H1 (cell line): Measurements from ENCODE around the gene PLCB3. TPM values are rescaled to one million over a fixed set of nuclear protein-coding genes. Genes with fewer than 3 reads are reported as not detected.
A peak's percentile ranks its signal among the peaks of the same experiment; 100 is the strongest.

Experiments
- CTCF ChIA-PET: fragments of 300-600 bp; sonication (Branson Sonifier 250); formaldehyde crosslinking; loops from one replicate; lab custom pipeline; 2021; ENCODE audit not compliant: partially characterized antibody; lab: Charles Lee
- POLR2A ChIA-PET: fragments of 300-600 bp; sonication (Branson Sonifier 250); formaldehyde crosslinking; loops from one replicate; lab custom pipeline; 2021; ENCODE audit warnings: inconsistent platforms; ENCODE audit not compliant: partially characterized antibody; lab: Charles Lee
- DNase-seq, 2 experiments: peaks; one replicate each; pipeline versions ENCODE4 v3.0.0 to v3.0.0-alpha.2; 2010 to 2022; ENCODE audit warnings: low spot score in 2 of 2, low read depth in 1 of 2, mixed read lengths in 1 of 2
- FAIRE-seq: peaks from 2 replicates; lab custom pipeline; 2011; peaks lifted over from hg19 to GRCh38; lab: Jason Lieb, UNC
- H2AFZ ChIP-seq: 2 replicates; pipeline ENCODE4 v1.8.1; 2012; ENCODE audit warnings: low read length, inconsistent platforms
- H2AK5ac ChIP-seq: 2 replicates; pipeline ENCODE4 v1.6.1; 2013; ENCODE audit warnings: low read depth, low read length
- H2BK120ac ChIP-seq: replicated peaks from 2 replicates; pipeline ENCODE3; 2013; ENCODE audit warnings: low read depth, low read length, inconsistent platforms
- H2BK12ac ChIP-seq: 2 replicates; pipeline ENCODE4 v1.6.1; 2013; ENCODE audit warnings: low read depth, low read length
- H2BK15ac ChIP-seq: 2 replicates; pipeline ENCODE4 v1.6.1; 2013; ENCODE audit warnings: low read length
- H2BK20ac ChIP-seq: 2 replicates; pipeline ENCODE4 v1.6.1; 2013; ENCODE audit warnings: low read length
- H2BK5ac ChIP-seq: 2 replicates; pipeline ENCODE4 v1.6.1; 2013; ENCODE audit warnings: low read depth, low read length
- H3K14ac ChIP-seq: 2 replicates; pipeline ENCODE4 v1.6.1; 2013; ENCODE audit warnings: inconsistent platforms; ENCODE audit not compliant: insufficient read length
- H3K18ac ChIP-seq: 2 replicates; pipeline ENCODE4 v1.6.1; 2013; ENCODE audit warnings: low read length; ENCODE audit errors: extremely low read depth
- H3K23ac ChIP-seq: 2 replicates; pipeline ENCODE4 v1.6.1; 2013; ENCODE audit warnings: inconsistent platforms; ENCODE audit not compliant: insufficient read length
- H3K23me2 ChIP-seq: 2 replicates; pipeline ENCODE4 v1.6.1; 2013; ENCODE audit warnings: low read depth, low read length
- H3K27ac ChIP-seq: 2 replicates; pipeline ENCODE4 v1.6.1; 2011; ENCODE audit warnings: low read depth, low read length, inconsistent platforms
- H3K27me3 ChIP-seq, 4 experiments: replicated peaks in 1 of 4; 1 replicate in 1 of 4; 2 replicates in 3 of 4; pipeline versions ENCODE4 v1.6.1 to v1.8.1; 2011 to 2013; ENCODE audit warnings: low read length in 3 of 4, mild to moderate bottlenecking in 3 of 4, inconsistent platforms in 2 of 4, mixed read lengths in 2 of 4, moderate library complexity in 1 of 4; ENCODE audit not compliant: control insufficient read depth in 3 of 4, insufficient read depth in 3 of 4; ENCODE audit errors: extremely low read depth in 1 of 4
- H3K36me3 ChIP-seq, 4 experiments: 2 replicates each; pipeline versions ENCODE4 v1.6.1 to v1.8.1; 2011 to 2013; ENCODE audit warnings: mild to moderate bottlenecking in 4 of 4, low read length in 3 of 4, moderate library complexity in 2 of 4, control low read depth in 1 of 4, inconsistent platforms in 1 of 4; ENCODE audit not compliant: insufficient read depth in 4 of 4, control insufficient read depth in 2 of 4
- H3K4ac ChIP-seq: replicated peaks from 2 replicates; pipeline ENCODE3; 2013; ENCODE audit warnings: low read length, low read depth, mixed read lengths, inconsistent platforms; ENCODE audit not compliant: insufficient read length
- H3K4me1 ChIP-seq, 4 experiments: replicated peaks in 1 of 4; 1 replicate in 1 of 4; 2 replicates in 3 of 4; pipeline versions ENCODE4 v1.6.1 to v1.8.1; 2011 to 2013; ENCODE audit warnings: low read length in 3 of 4, inconsistent platforms in 2 of 4, mixed read lengths in 1 of 4; ENCODE audit not compliant: insufficient read depth in 4 of 4, control insufficient read depth in 3 of 4
- H3K4me2 ChIP-seq, 2 experiments: 2 replicates each; pipeline versions ENCODE4 v1.6.1 to v1.8.1; 2011 to 2013; ENCODE audit warnings: low read depth in 2 of 2, low read length in 2 of 2, control low read depth in 1 of 2, inconsistent platforms in 1 of 2, mild to moderate bottlenecking in 1 of 2; ENCODE audit not compliant: insufficient read depth in 1 of 2
- H3K4me3 ChIP-seq, 4 experiments: fragments of 200-600, 300-600 bp in 1 of 4; sonication (generic), shearing (Covaris generic), sonication (Bioruptor Twin) in 1 of 4; 2 replicates each; pipeline versions ENCODE4 v1.5.1 to v1.8.1; 2011 to 2016; ENCODE audit warnings: low read length in 4 of 4, low read depth in 3 of 4, control low read depth in 2 of 4, inconsistent platforms in 2 of 4, mild to moderate bottlenecking in 2 of 4, mixed read lengths in 1 of 4, moderate library complexity in 1 of 4; ENCODE audit not compliant: insufficient read depth in 2 of 4; ENCODE audit errors: extremely low read depth in 1 of 4
- H3K56ac ChIP-seq: replicated peaks from 2 replicates; pipeline ENCODE3; 2013; ENCODE audit warnings: low read depth, mild to moderate bottlenecking, mixed read lengths, low read length, inconsistent platforms; ENCODE audit not compliant: insufficient read length
- H3K79me1 ChIP-seq: 2 replicates; pipeline ENCODE4 v1.6.1; 2013; ENCODE audit warnings: low read depth, low read length, control low read depth
- H3K79me2 ChIP-seq, 2 experiments: 2 replicates each; pipeline versions ENCODE4 v1.6.1 to v1.8.1; 2012 to 2013; ENCODE audit warnings: low read length in 2 of 2, mild to moderate bottlenecking in 2 of 2, inconsistent platforms in 1 of 2; ENCODE audit not compliant: insufficient read depth in 2 of 2, control insufficient read depth in 1 of 2
- H3K9ac ChIP-seq, 4 experiments: replicated peaks in 1 of 4; 1 replicate in 1 of 4; 2 replicates in 3 of 4; pipeline versions ENCODE4 v1.6.1 to v1.8.1; 2011 to 2013; ENCODE audit warnings: low read depth in 3 of 4, low read length in 3 of 4, control low read depth in 2 of 4, mild to moderate bottlenecking in 2 of 4, moderate library complexity in 2 of 4, inconsistent platforms in 1 of 4; ENCODE audit errors: extremely low read depth in 1 of 4
- H3K9me3 ChIP-seq, 2 experiments: 2 replicates each; pipeline versions ENCODE4 v1.6.1 to v1.8.1; 2012 to 2013; ENCODE audit warnings: mild to moderate bottlenecking in 2 of 2, moderate library complexity in 2 of 2, control low read depth in 1 of 2, inconsistent platforms in 1 of 2, low read depth in 1 of 2, low read length in 1 of 2, mixed read lengths in 1 of 2; ENCODE audit not compliant: insufficient read depth in 2 of 2
- H4K20me1 ChIP-seq, 2 experiments: replicated peaks in 1 of 2; 2 replicates each; pipeline versions ENCODE3 to v1.8.1; 2011 to 2013; ENCODE audit warnings: inconsistent platforms in 2 of 2, low read length in 2 of 2, mild to moderate bottlenecking in 1 of 2; ENCODE audit not compliant: insufficient read depth in 2 of 2, control insufficient read depth in 1 of 2
- H4K5ac ChIP-seq: 2 replicates; pipeline ENCODE4 v1.6.1; 2013; ENCODE audit warnings: low read length, low read depth, mixed read lengths, inconsistent platforms; ENCODE audit not compliant: insufficient read length
- H4K8ac ChIP-seq: 2 replicates; pipeline ENCODE4 v1.8.0; 2013; ENCODE audit warnings: mild to moderate bottlenecking, moderate library complexity, low read length, inconsistent platforms; ENCODE audit not compliant: insufficient read depth; ENCODE audit errors: extremely low read depth
- H4K91ac ChIP-seq: replicated peaks from 2 replicates; pipeline ENCODE3; 2013; ENCODE audit warnings: low read length, mixed read lengths, inconsistent platforms; ENCODE audit not compliant: insufficient read length
- CEBPB ChIP-seq: IDR thresholded peaks from 2 replicates; pipeline ENCODE4 v1.6.1; 2012; ENCODE audit warnings: low read depth, low read length
- CHD1 ChIP-seq: IDR thresholded peaks from 2 replicates; pipeline ENCODE4 v1.6.1; 2012; ENCODE audit warnings: low read depth, low read length, improper control_type of control experiment
- EGR1 ChIP-seq: IDR thresholded peaks from 2 replicates; pipeline ENCODE4 v1.6.1; 2011; ENCODE audit warnings: low read depth, low read length, borderline replicate concordance
- SAP30 ChIP-seq: fragments of 300-600 bp; sonication (generic); IDR thresholded peaks from 2 replicates; pipeline ENCODE4 v1.7.1; 2012; ENCODE audit warnings: low read length, moderate library complexity, mild to moderate bottlenecking, inconsistent platforms; ENCODE audit not compliant: insufficient read depth, insufficient replicate concordance
- SIN3A ChIP-seq, 2 experiments: IDR thresholded peaks in 1 of 2; conservative IDR thresholded peaks in 1 of 2; 2 replicates each; pipeline ENCODE4 v1.6.1; 2011 to 2012; ENCODE audit warnings: low read length in 2 of 2, improper control_type of control experiment in 1 of 2, low read depth in 1 of 2, mild to moderate bottlenecking in 1 of 2
- SUZ12 ChIP-seq: fragments of 200-600 bp; sonication (generic); IDR thresholded peaks from 2 replicates; pipeline ENCODE4 v1.6.1; 2012; ENCODE audit warnings: mild to moderate bottlenecking, inconsistent platforms, low read length, moderate library complexity, mixed read lengths
- WGBS, 2 experiments: shearing (Covaris generic) in 1 of 2; methylation state at CpG; one replicate each; pipeline versions ENCODE4 v1.1.6 to v1.1.7; 2013 to 2015; ENCODE audit warnings: low lambda C conversion rate in 2 of 2, mixed read lengths in 2 of 2, inconsistent platforms in 1 of 2, low coverage in 1 of 2, missing lambda C conversion rate in 1 of 2; ENCODE audit not compliant: insufficient replicate concordance in 2 of 2, insufficient coverage in 1 of 2, insufficient read length in 1 of 2; ENCODE audit errors: extremely low coverage in 1 of 2, missing lambda C conversion rate in 1 of 2; 5-methylcytosine and 5-hydroxymethylcytosine counted together
- polyA plus RNA-seq, 7 experiments: library from polyadenylated mRNA; depleted of rRNA in 3 of 7; stranded (reverse) in 5 of 7; unstranded in 2 of 7; fragments of >200 nt in 5 of 7; fragments of 200-250 nt in 2 of 7; gene quantifications; 1 replicate in 5 of 7; 2 replicates in 1 of 7; 4 replicates in 1 of 7; pipeline versions ENCODE4 v1.2.1 to v1.2.3, GENCODE V29; 2011 to 2013; ENCODE audit warnings: missing spikeins in 2 of 7, mixed read lengths in 2 of 7
- total RNA-seq: library from RNA; stranded (reverse); fragmentation: NEBNext Ultra II Directional; extraction: Animal tissue kit (Norgen Biotek cat#: 25700); gene quantifications from 2 replicates; pipeline ENCODE4 v1.2.1, GENCODE V29; 2021

Gene PLCB3
- total and polyA plus RNA-seq, 2 of the 8 experiments (the other 6 are each of a cell fraction or from before 2014, with no cell fraction given) = 47.2 to 104 TPM

GRCh38 chr11:64263947-64264317, 12.6 kb downstream of the PLCB3 start:
- WGBS, 2 experiments = 89% methylated on average over 8 of the region's 8 CpGs; no CpG with 5 or more reads in 1 of the 2 experiments
- H4K8ac ChIP-seq = peak overlapping the region; percentile 71; the same call in 1 of the 2 replicates
- no peaks in the 10 kb centered on the region for H3K79me2 ChIP-seq
- H3K18ac ChIP-seq = no peak overlapping the region
- H2BK5ac ChIP-seq = no peak overlapping the region
- POLR2A ChIA-PET = interaction anchor here (0.6 to 11.9 kb wide), 5 partner anchors 7 to 59 kb away, joined by 3 to 352 read pairs (median 4); partner anchors contain the start of genes FKBP2, PLCB3 and PPP1R14B
- no peak overlapping the region for H2BK20ac ChIP-seq
- no peak overlapping the region for H3K27ac ChIP-seq
- no peak overlapping the region for H4K5ac ChIP-seq
- no peak overlapping the region for H3K14ac ChIP-seq
- no peaks in the 10 kb centered on the region for H3K27me3 ChIP-seq
- CTCF ChIA-PET = interaction anchor here (0.5 to 8.5 kb wide), 10 partner anchors 8 to 706 kb away, joined by 3 to 102 read pairs (median 6); partner anchors contain the start of genes CATSPERZ, PLCB3 and PPP1R14B
- no peaks in the 10 kb centered on the region for H3K23me2 ChIP-seq
- H4K20me1 ChIP-seq = peaks cover 4 to 15% of the 10 kb centered on the region in 2 experiments
- no peaks in the 10 kb centered on the region for H3K9me3 ChIP-seq
- H3K4me2 ChIP-seq = no peak overlapping the region
- H2BK120ac ChIP-seq = no peak overlapping the region
- H3K36me3 ChIP-seq = peaks cover 20 to 71% (median 35%) of the 10 kb centered on the region in 4 experiments
- H3K9ac ChIP-seq = no peak overlapping the region
- H3K4ac ChIP-seq = no peak overlapping the region
- no peak overlapping the region for H2BK12ac ChIP-seq
- H3K23ac ChIP-seq = no peak overlapping the region
- TF ChIP-seq EGR1 (no peak), SAP30 (no peak), CHD1 (no peak), SIN3A (conservative IDR thresholded peaks at IDR 0.05 in 1 of 2, IDR thresholded peaks at IDR 0.05 in 1 of 2; ENCODE audit: low read depth in 1 of 2, low read length in 2 of 2) (no peak), SUZ12 (no peak), CEBPB (no peak)
- DNase-seq = no peak
- H3K4me3 ChIP-seq = no peak overlapping the region
- H2AK5ac ChIP-seq = no peak overlapping the region
- peaks cover 0 to 10% (median 4%) of the 10 kb centered on the region in 4 experiments; a peak in 5 of 7 replicates for H3K4me1 ChIP-seq
- H3K56ac ChIP-seq = peak overlapping the region; percentile 46
- no peak overlapping the region for H4K91ac ChIP-seq
- H2BK15ac ChIP-seq = no peak overlapping the region
- FAIRE-seq = no peak
- no peak overlapping the region for H2AFZ ChIP-seq
- no peaks in the 10 kb centered on the region for H3K79me1 ChIP-seq
